GM12875 (cell line): ENCODE results near the gene CD48.
"Not testable (repeated sequence)": the region's sequence is repeated elsewhere in the genome, so short reads cannot be mapped to it uniquely, and the experiment has no call there.

Experiments
- H3K4me3 ChIP-seq: one replicate; pipeline ENCODE4 v1.5.1; 2011; ENCODE audit warnings: low read depth, low read length, control low read depth
- CTCF ChIP-seq: IDR thresholded peaks from 2 replicates; pipeline ENCODE4 v1.5.1; 2011; ENCODE audit warnings: low read depth, mild to moderate bottlenecking, control low read depth, inconsistent platforms, low read length, moderate library complexity, borderline replicate concordance; ENCODE audit not compliant: insufficient read depth

CD48 gene

GRCh38 chr1:160734301-160734700 lies 22.7 kb upstream of the CD48 start:
- no peak for TF ChIP-seq CTCF
- H3K4me3 ChIP-seq = no peak overlapping the region

DNA sequence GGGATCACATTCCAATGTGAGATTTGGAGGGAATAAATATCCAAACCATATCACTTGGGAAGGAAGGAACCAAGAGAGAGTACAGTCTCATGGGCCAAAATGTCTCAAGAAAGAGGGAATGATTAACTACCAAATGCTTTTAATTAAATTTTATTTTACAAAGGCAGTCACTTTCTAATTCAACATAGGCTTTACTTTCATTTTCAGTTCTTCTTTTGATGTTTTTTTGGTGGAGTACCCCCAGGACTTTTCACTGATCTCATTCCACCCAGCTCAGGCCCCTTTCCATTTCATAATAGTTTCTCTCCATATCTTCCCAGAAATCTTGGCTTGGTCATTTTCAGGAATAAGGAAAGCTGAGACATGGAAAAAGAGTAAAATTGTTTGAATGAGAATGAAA lies 22.3 kb upstream of the CD48 start:
- TF ChIP-seq CTCF = no peak

GRCh38 chr1:160731990-160732389 lies 20.4 kb upstream of the CD48 start:
- no peak for TF ChIP-seq CTCF
- no peak overlapping the region for H3K4me3 ChIP-seq

More for the DNA sequence above, 22.3 kb upstream of the CD48 start:
- H3K4me3 ChIP-seq = no peak overlapping the region

GRCh38 chr1:160731564-160731963 lies 19.9 kb upstream of the CD48 start:
- not testable (repeated sequence) for H3K4me3 ChIP-seq

DNA sequence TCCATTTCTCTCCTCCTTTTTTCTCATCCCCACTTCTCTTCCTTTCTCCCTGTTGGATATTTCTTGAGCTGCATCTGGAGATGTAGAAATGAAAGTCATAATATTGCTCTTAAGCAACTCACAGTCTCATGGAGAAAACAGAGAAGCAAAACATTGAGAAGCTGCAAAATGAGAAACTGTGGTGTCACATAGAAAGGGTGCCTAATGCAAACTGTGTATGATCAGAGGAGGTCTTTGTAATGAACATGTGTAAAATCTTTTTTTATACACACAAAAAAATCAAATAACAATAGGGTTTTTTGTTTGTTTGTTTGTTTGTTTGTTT lies 15.7 kb upstream of the CD48 start:
- no peak overlapping the region for H3K4me3 ChIP-seq
- TF ChIP-seq CTCF = no peak

DNA sequence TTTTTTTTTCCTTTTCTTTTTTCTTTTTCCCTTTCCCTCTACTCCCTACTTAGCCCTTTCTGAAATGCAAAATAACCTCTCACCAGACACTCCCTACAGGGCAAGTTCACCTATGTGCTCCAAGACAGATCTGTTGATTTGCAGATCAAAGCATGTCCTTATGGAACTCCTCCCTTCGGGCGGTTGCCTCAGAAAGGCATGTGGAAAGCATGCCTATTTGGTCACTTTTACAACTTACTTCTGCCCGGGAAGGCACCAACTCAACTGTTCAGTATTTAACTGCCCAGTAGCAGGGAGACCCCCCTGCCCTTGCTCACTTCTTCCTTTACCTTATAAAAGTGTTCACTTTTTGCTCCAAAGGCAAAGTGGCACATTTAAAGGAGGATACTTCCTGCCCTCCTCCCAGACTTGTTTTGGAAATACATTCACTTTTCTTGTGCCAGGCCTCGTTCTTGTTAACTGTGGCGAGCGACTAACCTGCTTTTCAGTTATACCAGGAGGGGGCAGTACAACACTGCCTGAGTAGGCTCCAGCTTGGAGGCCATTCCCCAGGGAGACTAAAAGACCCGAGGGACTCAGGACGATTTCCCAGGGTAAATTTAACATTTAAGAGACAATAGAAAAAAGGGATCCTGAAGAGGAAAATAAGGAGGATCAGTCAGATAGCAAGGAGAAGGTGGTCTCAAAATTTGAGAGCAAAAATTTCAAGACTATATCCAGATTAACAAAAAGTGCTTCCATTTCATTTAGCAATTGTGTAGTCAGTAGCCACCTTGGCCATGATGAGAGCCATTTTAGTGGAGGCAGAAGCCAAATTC lies 15.1 kb upstream of the CD48 start:
- peak; percentile 73; the same call in 1 of the 2 replicates for TF ChIP-seq CTCF
- no peak overlapping the region for H3K4me3 ChIP-seq

DNA sequence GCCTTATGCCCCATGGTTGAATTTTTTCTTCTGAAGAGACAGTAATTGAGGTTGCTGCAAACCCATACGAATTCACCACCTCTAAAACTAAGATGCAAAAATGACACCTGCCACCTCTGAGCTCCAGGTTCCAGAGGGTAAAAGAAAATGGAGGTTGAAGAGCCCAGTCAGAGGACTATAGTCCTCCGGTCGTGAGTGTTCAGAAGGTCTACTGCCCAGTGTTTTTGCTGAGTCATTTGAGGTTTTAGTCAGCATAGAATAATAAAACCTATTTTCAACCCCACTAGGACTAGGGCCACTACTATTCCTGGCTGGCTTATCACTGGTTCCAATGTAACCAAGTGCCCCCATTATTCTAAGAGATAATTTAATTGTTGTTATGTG lies 14.5 kb upstream of the CD48 start:
- TF ChIP-seq CTCF = no peak

More for the DNA sequence above, 14.5 kb upstream of the CD48 start:
- H3K4me3 ChIP-seq = no peak overlapping the region
